ENCODE measurements around the gene BRAP. TPM values are rescaled to one million over a fixed set of nuclear protein-coding genes. Genes with fewer than 3 reads are reported as not detected.
"Not testable (repeated sequence)": the region's sequence is repeated elsewhere in the genome, so short reads cannot be mapped to it uniquely, and the experiment has no call there.

Gene BRAP
- total RNA-seq, 4 donors from 2014 or later: 16.9 to 20.0 (median 17.7) TPM

DNA sequence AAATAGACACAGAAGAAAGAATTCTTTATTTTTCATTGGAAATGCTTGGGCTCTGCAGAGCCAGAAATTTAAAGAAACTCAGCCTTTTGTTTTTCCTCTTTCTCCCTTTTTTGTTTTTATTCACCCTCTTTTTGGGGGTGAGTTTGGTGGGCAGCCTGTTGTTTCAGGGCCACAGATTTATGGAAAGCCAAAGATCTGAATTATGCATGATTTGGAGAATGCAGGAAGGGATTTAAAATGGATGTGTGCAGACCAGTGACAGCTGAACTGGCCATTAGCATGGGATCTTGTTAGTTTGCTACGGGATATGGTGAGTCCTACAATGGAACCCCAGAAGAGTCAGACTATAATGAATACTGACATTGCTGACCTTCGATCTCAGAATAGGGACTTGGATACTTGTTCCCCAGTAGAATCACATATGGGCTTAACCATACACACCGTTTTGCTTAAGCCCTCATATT, 79.0 kb downstream of the BRAP start:
- ATAC-seq (ENCODE audit: low FRiP score) (no peak), DNase-seq (ENCODE audit: low spot score) (no peak)
- TF ChIP-seq CTCF (IDR thresholded peaks at IDR 0.05): no peak

DNA sequence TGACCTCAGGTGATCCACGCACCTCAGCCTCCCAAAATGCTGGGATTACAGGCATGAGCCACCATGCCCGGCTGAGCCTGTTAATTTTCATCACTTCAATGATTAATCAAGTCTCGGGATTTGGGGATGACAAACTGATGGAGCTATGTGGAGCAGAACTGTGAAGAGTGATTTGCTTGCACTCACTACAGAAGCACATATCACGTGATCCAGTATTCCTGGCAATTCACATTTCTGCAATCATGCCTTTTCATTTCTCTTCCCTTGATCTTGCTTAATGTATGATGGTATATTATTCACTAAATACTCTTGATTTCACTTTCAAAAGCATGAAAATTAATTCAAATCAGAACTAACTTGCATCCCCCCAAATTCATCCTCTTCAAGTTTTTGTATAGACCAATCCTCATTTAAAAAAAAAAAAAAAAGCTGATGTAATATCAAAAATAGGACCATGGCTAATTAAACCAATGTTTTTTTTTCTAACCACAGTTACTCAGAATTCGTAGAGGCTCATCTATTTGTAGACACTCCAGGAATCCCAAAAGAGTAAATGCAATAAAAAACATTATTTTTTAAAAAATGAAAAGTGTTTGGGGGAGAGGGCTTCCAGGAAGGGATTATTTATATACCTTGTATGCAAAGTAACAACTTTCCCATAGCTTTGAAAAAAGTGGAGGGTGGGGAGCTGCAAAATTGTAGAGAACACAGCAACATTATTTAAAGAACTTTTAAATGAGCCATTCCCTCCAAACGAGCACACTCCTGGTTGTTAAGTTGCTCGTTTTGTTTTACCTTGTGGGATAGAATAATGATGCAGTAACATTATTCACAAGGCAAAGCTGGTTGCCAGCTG, 79.6 kb downstream of the BRAP start:
- TF ChIP-seq CTCF (IDR thresholded peaks at IDR 0.05): no peak
- DNase-seq (ENCODE audit: low spot score) (no peak), ATAC-seq (ENCODE audit: low FRiP score) (no peak)

DNA sequence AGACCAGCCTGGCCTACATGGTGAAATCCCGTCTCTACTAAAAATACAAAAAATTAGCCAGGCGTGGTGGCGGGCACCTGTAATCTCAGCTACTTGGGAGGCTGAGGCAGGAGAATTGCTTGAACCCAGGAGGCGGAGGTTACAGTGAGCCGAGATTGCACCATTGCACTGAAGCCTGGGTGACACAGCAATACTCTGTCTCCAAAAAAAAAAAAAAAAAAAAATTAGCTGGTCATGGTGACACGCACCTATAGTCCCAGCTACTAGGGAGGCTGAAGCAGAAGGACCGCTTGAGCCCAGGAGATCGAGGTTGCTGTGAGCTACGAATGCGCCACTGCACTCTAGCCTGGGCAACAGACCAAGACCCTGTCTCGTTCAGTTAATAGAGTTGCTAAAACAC, 82.9 kb downstream of the BRAP start:
- ATAC-seq (ENCODE audit: low FRiP score); DNase-seq (ENCODE audit: low spot score): not testable (repeated sequence)

GRCh38 chr12:111602348-111602747, 83.4 kb downstream of the BRAP start:
- ATAC-seq (ENCODE audit: low FRiP score) (no peak), DNase-seq (ENCODE audit: low spot score) (no peak)
- TF ChIP-seq CTCF (IDR thresholded peaks at IDR 0.05): no peak

- ATAC-seq (ENCODE audit: low FRiP score): not testable (repeated sequence)
Observed at GRCh38 chr12:111600986-111601385, 84.8 kb downstream of the BRAP start.

GRCh38 chr12:111600205-111600642, 85.5 kb downstream of the BRAP start:
- no peak for TF ChIP-seq CTCF (IDR thresholded peaks at IDR 0.05)
- DNase-seq (ENCODE audit: low spot score) (no peak), ATAC-seq (ENCODE audit: low FRiP score) (no peak)

More at GRCh38 chr12:111600986-111601385, 84.8 kb downstream of the BRAP start:
- not testable (repeated sequence) for DNase-seq (ENCODE audit: low spot score)

- TF ChIP-seq CTCF (IDR thresholded peaks at IDR 0.05): no peak
- peak; percentile 75 for DNase-seq (ENCODE audit: low spot score)
- ATAC-seq (ENCODE audit: low FRiP score): peak; percentile 92
Observed at GRCh38 chr12:111599453-111600204, 86.1 kb downstream of the BRAP start.

All from omental fat pad (tissue), 4 donors.